HepG2 (cell line): ENCODE measurements around the gene DCPS. TPM values are rescaled to one million over a fixed set of nuclear protein-coding genes. Genes with fewer than 3 reads are reported as not detected.

Experiments used
- ATAC-seq: fragments of 200-7000 bp; cut with Tn5 transposase; 3 replicates; pipeline ENCODE4 v1.9.1; 2020; ENCODE audit warnings: mild to moderate bottlenecking, moderate library complexity
- BruUV-seq: library from RNA; stranded (reverse); fragments of 400-500 nt; replicated peaks from 2 replicates; lab custom pipeline; 2021; lab: Mats Ljungman, UMichigan
- CTCF ChIA-PET: fragments of 300-600 bp; formaldehyde crosslinking; extraction: SDS; loops from one replicate; lab custom pipeline; 2021; ENCODE audit warnings: low total read pairs, inconsistent platforms, low intra/inter-chr PET ratio; lab: Yijun Ruan, JAX
- POLR2A ChIA-PET: fragments of 350-600 bp; sonication (Branson Sonifier 250); formaldehyde crosslinking; loops from one replicate; lab custom pipeline; 2020; ENCODE audit warnings: antibody characterized with exemption, inconsistent platforms; lab: Yijun Ruan, JAX
- DNase-seq: peaks from one replicate; pipeline ENCODE4 v3.0.0-alpha.2; 2015; ENCODE audit warnings: low spot score
- FAIRE-seq: peaks from 3 replicates; lab custom pipeline; 2011; peaks lifted over from hg19 to GRCh38; lab: Jason Lieb, UNC
- H2AFZ ChIP-seq: one replicate; pipeline ENCODE4 v1.6.1; 2011; ENCODE audit warnings: low read length, inconsistent platforms
- H3K27ac ChIP-seq: fragments of 300-600 bp; 3 replicates; pipeline ENCODE4 v1.8.0; 2011; ENCODE audit warnings: mixed run types, mild to moderate bottlenecking, mixed read lengths, low read length, inconsistent platforms; ENCODE audit not compliant: insufficient read depth; ENCODE audit errors: extremely low read length
- H3K27me3 ChIP-seq, 2 experiments: fragments of 200-600 bp in 1 of 2; 2 replicates in 1 of 2; 3 replicates in 1 of 2; pipeline versions ENCODE4 v1.6.0 to v1.8.0; 2011; ENCODE audit warnings: low read length in 2 of 2, mild to moderate bottlenecking in 2 of 2, moderate library complexity in 2 of 2, inconsistent platforms in 1 of 2; ENCODE audit not compliant: insufficient read depth in 2 of 2, control insufficient read depth in 1 of 2
- H3K36me3 ChIP-seq, 2 experiments: fragments of 200-600 bp in 1 of 2; replicated peaks in 1 of 2; 2 replicates in 1 of 2; 3 replicates in 1 of 2; pipeline versions ENCODE4 v1.5.1 to v1.8.0; 2011; ENCODE audit warnings: low read length in 2 of 2, inconsistent platforms in 1 of 2; ENCODE audit not compliant: insufficient read depth in 2 of 2, control insufficient read depth in 1 of 2
- H3K4me1 ChIP-seq: 2 replicates; pipeline ENCODE4 v1.5.1; 2012; ENCODE audit warnings: low read length, inconsistent platforms; ENCODE audit not compliant: insufficient read depth
- H3K4me2 ChIP-seq: 2 replicates; pipeline ENCODE4 v1.6.0; 2011; ENCODE audit warnings: low read depth, low read length, inconsistent platforms
- H3K4me3 ChIP-seq, 3 experiments: fragments of 200-600 bp in 1 of 3; sonication (generic), shearing (Covaris generic) in 1 of 3; replicated peaks in 1 of 3; 2 replicates each; pipeline ENCODE4 v1.5.1; 2011 to 2016; ENCODE audit warnings: low read length in 3 of 3, inconsistent platforms in 2 of 3, low read depth in 2 of 3, mild to moderate bottlenecking in 2 of 3, control low read depth in 1 of 3, mixed read lengths in 1 of 3; ENCODE audit not compliant: insufficient read depth in 1 of 3
- H3K79me2 ChIP-seq: one replicate; pipeline ENCODE4 v1.6.1; 2011; ENCODE audit warnings: low read length, inconsistent platforms; ENCODE audit not compliant: insufficient read depth
- H3K9ac ChIP-seq: 2 replicates; pipeline ENCODE4 v1.6.0; 2011; ENCODE audit warnings: mild to moderate bottlenecking, low read depth, low read length, inconsistent platforms; ENCODE audit not compliant: insufficient read depth
- H3K9me3 ChIP-seq: 2 replicates; pipeline ENCODE4 v1.5.1; 2012; ENCODE audit warnings: mild to moderate bottlenecking, low read length
- H4K20me1 ChIP-seq: 2 replicates; pipeline ENCODE4 v1.6.0; 2011; ENCODE audit warnings: inconsistent platforms, mild to moderate bottlenecking, low read length, moderate library complexity; ENCODE audit not compliant: insufficient read depth
- CERS6 ChIP-seq: sonication (generic); formaldehyde crosslinking; IDR thresholded peaks from 2 replicates; pipeline ENCODE4 v1.5.0; 2020; ENCODE audit warnings: missing genetic modification reagents
- GFI1 ChIP-seq: sonication (generic); formaldehyde crosslinking; IDR thresholded peaks from 2 replicates; pipeline ENCODE4 v1.5.0; 2020; ENCODE audit warnings: missing genetic modification reagents, mild to moderate bottlenecking, borderline replicate concordance
- PCBP2 ChIP-seq: fragments of 200-400 bp; formaldehyde crosslinking; optimal IDR thresholded peaks from 2 replicates; pipeline ENCODE3; 2018; ENCODE audit warnings: low read length, low read depth; ENCODE audit not compliant: poor library complexity, severe bottlenecking
- SNAPC4 ChIP-seq: sonication (generic); formaldehyde crosslinking; IDR thresholded peaks from 2 replicates; pipeline ENCODE4 v1.4.0; 2020; ENCODE audit warnings: mild to moderate bottlenecking, missing genetic modification reagents
- SPEN ChIP-seq: sonication (generic); formaldehyde crosslinking; IDR thresholded peaks from 2 replicates; pipeline ENCODE4 v1.5.1; 2020; ENCODE audit warnings: low read depth, mild to moderate bottlenecking, missing genetic modification reagents
- STAT5B ChIP-seq: sonication (generic); formaldehyde crosslinking; IDR thresholded peaks from 2 replicates; pipeline ENCODE4 v1.4.0; 2020; ENCODE audit warnings: missing genetic modification reagents
- ZNF343 ChIP-seq: sonication (generic); formaldehyde crosslinking; IDR thresholded peaks from 2 replicates; pipeline ENCODE4 v1.4.0; 2020; ENCODE audit warnings: mild to moderate bottlenecking, missing genetic modification reagents
- ZNF563 ChIP-seq: sonication (generic); formaldehyde crosslinking; IDR thresholded peaks from 2 replicates; pipeline ENCODE4 v1.8.0; 2022; ENCODE audit warnings: mild to moderate bottlenecking, moderate library complexity, missing genetic modification reagents
- ZNF609 ChIP-seq: sonication (generic); formaldehyde crosslinking; IDR thresholded peaks from 2 replicates; pipeline ENCODE4 v1.4.0; 2020; ENCODE audit warnings: mild to moderate bottlenecking, missing genetic modification reagents, borderline replicate concordance
- WGBS: methylation state at CpG from one replicate; pipeline ENCODE4 v1.1.6; 2017; ENCODE audit warnings: low lambda C conversion rate; 5-methylcytosine and 5-hydroxymethylcytosine counted together
- in situ Hi-C: cut with HindIII; loops from 2 replicates; pipeline ENCODE4 v1.10.0; 2017; ENCODE audit warnings: low pct_unique_long_range_greater_than_20kb; ENCODE audit not compliant: extremely low pct_ligation_motif_present
- intact Hi-C: fragments of 100-400 bp; cut with micrococcal nuclease; formaldehyde crosslinking; loops from one replicate; pipeline ENCODE4 v1.10.0; 2022; ENCODE audit not compliant: unreplicated experiment
- polyA plus RNA-seq, 8 experiments: library from polyadenylated mRNA; depleted of rRNA in 3 of 8; stranded (reverse) in 7 of 8; unstranded in 1 of 8; fragments of >200 nt; fragmentation: Illumina TruSeq in 4 of 8; extraction: Trizol in 4 of 8; gene quantifications; 2 replicates each; pipeline versions ENCODE4 v1.2.1 to v1.2.3, GENCODE V29; 2011 to 2016; ENCODE audit warnings: low read depth in 4 of 8, missing spikeins in 1 of 8, mixed read lengths in 1 of 8; ENCODE audit not compliant: insufficient read depth in 1 of 8
- total RNA-seq, 5 experiments: library from RNA; depleted of rRNA; stranded (reverse); fragments of >200 nt; fragmentation: Illumina TruSeq; extraction: Trizol; gene quantifications; 2 replicates each; pipeline ENCODE4 v1.2.3, GENCODE V29; 2016; ENCODE audit warnings: low read depth in 1 of 5
- TF ChIP-seq, protein P1 (sequence below): sonication (generic); formaldehyde crosslinking; IDR thresholded peaks from 2 replicates; pipeline ENCODE4 v1.5.0; 2020; ENCODE audit warnings: missing genetic modification reagents

DCPS gene
- total and polyA plus RNA-seq, 2 of the 13 experiments (the other 11 are each of a cell fraction or from before 2014, with no cell fraction given): 21.9 to 22.5 TPM

DNA sequence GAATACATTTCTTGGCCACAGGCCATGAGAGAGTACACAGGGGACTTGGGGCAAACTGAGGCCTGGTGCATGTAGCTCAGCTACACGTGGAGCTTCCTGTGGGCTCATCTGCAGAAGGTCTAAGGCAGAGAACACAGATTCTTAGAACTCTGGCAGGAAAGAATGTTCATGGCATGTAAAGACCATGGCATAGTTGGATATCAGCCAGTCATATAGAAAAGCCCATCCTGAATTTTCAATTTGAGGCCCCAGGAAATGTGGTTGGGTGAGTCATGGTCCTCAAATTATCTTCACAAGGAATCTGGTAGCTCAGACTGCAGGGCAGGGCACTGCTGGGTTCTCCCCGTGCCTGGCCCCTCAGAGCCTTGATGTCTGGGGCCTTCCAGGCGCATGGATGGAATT is 37.9 kb downstream of the DCPS start:
- in situ Hi-C loops (no loop called here), intact Hi-C loops (no loop called here)
- Histone ChIP-seq H3K36me3 (peaks cover 15 to 36% of the 10 kb centered on the region in 2 experiments; a peak in 4 of 5 replicates), H3K4me2 (no peak overlapping the region), H3K27me3 (no peaks in the 10 kb centered on the region), H3K9ac (no peak overlapping the region), H2AFZ (no peak overlapping the region), H3K4me1 (peaks cover 12% of the 10 kb centered on the region), H3K4me3 (no peak overlapping the region), H3K79me2 (no peaks in the 10 kb centered on the region), H3K27ac (no peak overlapping the region), H4K20me1 (no peaks in the 10 kb centered on the region), H3K9me3 (no peaks in the 10 kb centered on the region)
- no peak for DNase-seq
- ChIA-PET POLR2A (no interaction called here), CTCF (no interaction called here)
- FAIRE-seq: no peak
- ATAC-seq: no peak
- no TSS peak for BruUV-seq
- 84% methylated on average over 2 of the region's 3 CpGs for WGBS
- TF ChIP-seq STAT5B (no peak), PCBP2 (no peak), CERS6 (CRISPR knock-in tag) (no peak), SNAPC4 (no peak), SPEN (CRISPR knock-in tag) (no peak), GFI1 (CRISPR knock-in tag) (no peak), ZNF563 (CRISPR knock-in tag) (no peak), ZNF609 (CRISPR knock-in tag) (no peak), ZNF343 (CRISPR knock-in tag) (no peak)
- TF ChIP-seq, protein P1, sequence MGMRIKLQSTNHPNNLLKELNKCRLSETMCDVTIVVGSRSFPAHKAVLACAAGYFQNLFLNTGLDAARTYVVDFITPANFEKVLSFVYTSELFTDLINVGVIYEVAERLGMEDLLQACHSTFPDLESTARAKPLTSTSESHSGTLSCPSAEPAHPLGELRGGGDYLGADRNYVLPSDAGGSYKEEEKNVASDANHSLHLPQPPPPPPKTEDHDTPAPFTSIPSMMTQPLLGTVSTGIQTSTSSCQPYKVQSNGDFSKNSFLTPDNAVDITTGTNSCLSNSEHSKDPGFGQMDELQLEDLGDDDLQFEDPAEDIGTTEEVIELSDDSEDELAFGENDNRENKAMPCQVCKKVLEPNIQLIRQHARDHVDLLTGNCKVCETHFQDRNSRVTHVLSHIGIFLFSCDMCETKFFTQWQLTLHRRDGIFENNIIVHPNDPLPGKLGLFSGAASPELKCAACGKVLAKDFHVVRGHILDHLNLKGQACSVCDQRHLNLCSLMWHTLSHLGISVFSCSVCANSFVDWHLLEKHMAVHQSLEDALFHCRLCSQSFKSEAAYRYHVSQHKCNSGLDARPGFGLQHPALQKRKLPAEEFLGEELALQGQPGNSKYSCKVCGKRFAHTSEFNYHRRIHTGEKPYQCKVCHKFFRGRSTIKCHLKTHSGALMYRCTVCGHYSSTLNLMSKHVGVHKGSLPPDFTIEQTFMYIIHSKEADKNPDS: no peak
